Measurements from ENCODE around the gene TRDMT1.

Gene TRDMT1

GRCh38 chr10:17200912-17201793 is at the start of gene TRDMT1:
TRDMT1 (minus strand) TSS chr10:17201672; CDS start chr10:17201634, 38 bp downstream.
- intact Hi-C loops (cut with micrococcal nuclease): loop anchor here (1.0 to 5.0 kb wide), 3 partner anchors 15 to 74 kb away; partner anchors contain the start of gene CUBN
- Mint-ChIP-seq H3K4me1 (ENCODE audit: low read depth) (peaks cover 57% of the 10 kb centered on the region), H3K27me3 (no peaks in the 10 kb centered on the region), H3K4me3 (peak within 1 kb of the TSS; percentile 96), H3K36me3 (ENCODE audit: low read depth) (peaks cover 11% of the 10 kb centered on the region), H3K9me3 (no peaks in the 10 kb centered on the region), H3K27ac (peak within 1 kb of the TSS; percentile 99)

DNA sequence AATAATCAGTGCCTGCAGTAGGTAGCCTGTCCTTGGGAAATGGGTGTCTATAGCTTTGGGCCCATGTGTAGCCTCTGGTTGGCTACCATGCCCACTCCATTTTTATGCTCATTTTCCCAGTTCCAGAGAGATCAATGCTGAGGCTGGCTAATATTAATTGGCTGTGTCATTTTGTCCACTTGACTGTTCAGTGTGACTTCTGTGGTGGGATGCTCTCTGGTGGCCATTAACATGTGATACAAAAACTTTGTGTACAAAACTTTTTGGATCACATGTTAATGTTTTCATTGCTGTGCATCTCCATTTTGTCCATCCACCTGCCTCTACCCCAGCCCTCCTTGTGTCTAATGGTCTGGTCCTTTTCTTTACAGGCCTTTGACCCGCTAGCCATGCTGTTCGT is 49.3 kb upstream of the TRDMT1 start:
- Mint-ChIP-seq H3K4me1 (ENCODE audit: low read depth) (peaks cover 4% of the 10 kb centered on the region), H3K27ac (no peak overlapping the region), H3K4me3 (no peak overlapping the region), H3K9me3 (peaks cover 43% of the 10 kb centered on the region), H3K36me3 (ENCODE audit: low read depth) (no peaks in the 10 kb centered on the region), H3K27me3 (no peaks in the 10 kb centered on the region)
- intact Hi-C loops (cut with micrococcal nuclease): no loop called here

DNA sequence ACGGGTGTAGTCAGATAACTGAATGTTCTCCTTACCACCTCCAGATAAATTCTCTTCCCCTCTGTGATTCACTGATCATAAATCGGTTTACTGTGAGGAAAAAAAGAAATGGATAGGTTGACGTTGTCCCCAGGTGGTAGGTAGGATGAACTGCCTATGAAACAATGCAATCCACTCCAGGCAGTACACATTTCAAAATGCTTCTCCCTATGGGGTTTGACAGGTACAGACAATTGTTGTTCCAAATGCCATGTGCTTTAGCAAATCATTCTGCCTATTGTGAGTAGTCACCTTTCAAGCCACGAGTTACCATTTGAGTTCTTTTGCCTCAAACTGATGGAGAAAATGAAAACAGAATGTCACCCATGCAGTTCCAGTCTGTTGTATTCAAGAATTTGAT is 48.3 kb upstream of the TRDMT1 start:
- Mint-ChIP-seq H3K27me3 (no peaks in the 10 kb centered on the region), H3K27ac (no peak overlapping the region)

GRCh38 chr10:17248964-17249363 is 47.5 kb upstream of the TRDMT1 start:
- Mint-ChIP-seq H3K27me3 (no peaks in the 10 kb centered on the region), H3K36me3 (ENCODE audit: low read depth) (no peaks in the 10 kb centered on the region), H3K4me1 (ENCODE audit: low read depth) (no peaks in the 10 kb centered on the region), H3K9me3 (peaks cover 27% of the 10 kb centered on the region), H3K27ac (no peak overlapping the region), H3K4me3 (no peak overlapping the region)
- intact Hi-C loops (cut with micrococcal nuclease): loop anchor here (5.0 kb wide), 1 partner anchor 362 kb away; no protein-coding TSS in a partner anchor

More for the DNA sequence above, 48.3 kb upstream of the TRDMT1 start:
- Mint-ChIP-seq H3K36me3 (ENCODE audit: low read depth) (no peaks in the 10 kb centered on the region), H3K4me3 (no peak overlapping the region), H3K4me1 (ENCODE audit: low read depth) (peaks cover 4% of the 10 kb centered on the region), H3K9me3 (peaks cover 36% of the 10 kb centered on the region)
- intact Hi-C loops (cut with micrococcal nuclease): loop anchor here (5.0 kb wide), 1 partner anchor 363 kb away; no protein-coding TSS in a partner anchor

- Mint-ChIP-seq H3K36me3 (ENCODE audit: low read depth) (no peaks in the 10 kb centered on the region), H3K27me3 (no peaks in the 10 kb centered on the region), H3K4me3 (no peak overlapping the region), H3K4me1 (ENCODE audit: low read depth) (no peaks in the 10 kb centered on the region), H3K9me3 (peaks cover 20% of the 10 kb centered on the region), H3K27ac (no peak overlapping the region)
- intact Hi-C loops (cut with micrococcal nuclease): loop anchor here (5.0 kb wide), 1 partner anchor 360 kb away; no protein-coding TSS in a partner anchor
These were observed 45.7 kb upstream of the TRDMT1 start for GRCh38 chr10:17247210-17247609.

DNA sequence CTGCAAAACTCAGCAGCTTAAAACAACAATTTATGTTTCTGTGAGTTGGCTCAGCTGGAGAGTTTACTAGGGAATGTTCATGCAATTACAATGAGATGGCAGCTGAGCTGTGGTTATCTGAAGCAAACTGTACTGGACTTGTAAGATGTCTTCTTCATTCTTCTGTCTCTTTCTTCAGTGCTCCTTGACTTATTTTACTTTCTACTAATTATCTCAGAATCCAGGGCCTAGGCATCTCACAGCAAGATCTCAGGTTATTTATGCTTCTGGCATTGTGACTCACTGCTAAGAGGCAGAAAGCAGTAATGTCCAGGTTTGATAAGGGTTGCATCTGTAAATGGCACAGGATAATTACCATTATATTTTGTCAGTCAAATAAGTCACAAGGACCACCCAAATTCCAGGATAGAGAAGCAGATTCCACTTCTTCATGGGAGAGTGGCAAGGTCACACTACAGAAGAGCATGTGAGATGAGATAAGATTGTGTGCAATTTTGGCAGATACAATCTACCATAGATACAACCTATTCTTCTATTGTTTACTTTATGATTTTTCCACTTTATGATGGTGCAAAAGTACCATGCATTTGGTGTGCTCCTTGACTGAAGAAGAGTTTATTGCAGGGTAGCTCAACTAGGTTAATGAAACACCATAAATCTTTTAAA is 43.4 kb upstream of the TRDMT1 start:
- no peak overlapping the region for H3K4me3 Mint-ChIP-seq
- no peaks in the 10 kb centered on the region for H3K36me3 Mint-ChIP-seq (ENCODE audit: low read depth)
- intact Hi-C loops (cut with micrococcal nuclease): loop anchor here (5.0 kb wide), 1 partner anchor 358 kb away; no protein-coding TSS in a partner anchor
- H3K9me3 Mint-ChIP-seq: peaks cover 20% of the 10 kb centered on the region
- no peak overlapping the region for H3K27ac Mint-ChIP-seq
- no peaks in the 10 kb centered on the region for H3K27me3 Mint-ChIP-seq
- no peaks in the 10 kb centered on the region for H3K4me1 Mint-ChIP-seq (ENCODE audit: low read depth)

DNA sequence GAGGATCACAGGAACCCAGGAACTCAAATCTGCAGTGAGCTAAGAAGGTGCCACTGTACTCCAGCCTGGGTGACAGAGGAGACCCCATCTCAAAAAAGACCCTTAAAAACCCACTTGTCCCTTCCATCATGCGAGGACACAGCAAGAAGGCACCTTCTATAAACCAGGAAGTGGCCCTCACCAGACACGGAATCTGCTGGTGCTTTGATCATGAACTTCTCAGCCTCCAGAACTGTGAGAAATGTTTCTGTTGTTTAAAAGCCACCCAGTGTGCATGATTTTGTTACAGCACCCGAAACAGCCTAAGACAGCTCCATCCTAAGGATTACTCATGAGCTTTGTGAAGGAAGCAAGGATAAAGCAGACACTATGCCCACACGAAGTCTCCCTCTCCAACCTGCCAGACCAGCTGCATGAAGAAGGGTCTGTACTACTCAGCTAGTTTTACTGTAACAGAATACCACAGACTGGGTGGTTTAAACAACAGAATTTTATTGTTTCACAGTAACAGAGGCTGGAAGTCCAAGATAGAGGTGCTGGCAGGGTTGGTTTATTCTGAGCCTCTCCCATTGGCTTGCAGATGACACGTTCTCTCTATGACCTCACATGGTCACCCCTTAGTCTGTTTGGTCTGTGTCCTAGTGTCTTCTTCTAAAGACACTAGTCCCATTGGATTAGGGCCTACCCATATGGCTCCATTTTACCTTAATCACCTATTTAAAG is 40.3 kb upstream of the TRDMT1 start:
- H3K27ac Mint-ChIP-seq: no peak overlapping the region
- no peak overlapping the region for H3K4me3 Mint-ChIP-seq
- no peaks in the 10 kb centered on the region for H3K27me3 Mint-ChIP-seq
- H3K36me3 Mint-ChIP-seq (ENCODE audit: low read depth): peaks cover 17% of the 10 kb centered on the region
- peaks cover 12% of the 10 kb centered on the region for H3K9me3 Mint-ChIP-seq
- no peaks in the 10 kb centered on the region for H3K4me1 Mint-ChIP-seq (ENCODE audit: low read depth)
- intact Hi-C loops (cut with micrococcal nuclease): no loop called here

- Mint-ChIP-seq H3K4me3 (no peak overlapping the region), H3K27ac (no peak overlapping the region)
These were observed 39.1 kb upstream of the TRDMT1 start for GRCh38 chr10:17240616-17241015.

GRCh38 chr10:17240096-17240495 is 38.6 kb upstream of the TRDMT1 start:
- peak overlapping the region; percentile 65 for H3K27ac Mint-ChIP-seq
- H3K27me3 Mint-ChIP-seq: no peaks in the 10 kb centered on the region
- peaks cover 33% of the 10 kb centered on the region for H3K36me3 Mint-ChIP-seq (ENCODE audit: low read depth)
- intact Hi-C loops (cut with micrococcal nuclease): no loop called here
- peaks cover 11% of the 10 kb centered on the region for H3K4me1 Mint-ChIP-seq (ENCODE audit: low read depth)
- no peak overlapping the region for H3K4me3 Mint-ChIP-seq
- no peaks in the 10 kb centered on the region for H3K9me3 Mint-ChIP-seq

More at GRCh38 chr10:17240616-17241015, 39.1 kb upstream of the TRDMT1 start:
- H3K36me3 Mint-ChIP-seq (ENCODE audit: low read depth): peaks cover 28% of the 10 kb centered on the region
- H3K9me3 Mint-ChIP-seq: peaks cover under 1% of the 10 kb centered on the region
- peaks cover 7% of the 10 kb centered on the region for H3K4me1 Mint-ChIP-seq (ENCODE audit: low read depth)
- no peaks in the 10 kb centered on the region for H3K27me3 Mint-ChIP-seq
- intact Hi-C loops (cut with micrococcal nuclease): no loop called here

- intact Hi-C loops (cut with micrococcal nuclease): no loop called here
- Mint-ChIP-seq H3K4me3 (no peak overlapping the region), H3K27me3 (no peaks in the 10 kb centered on the region), H3K9me3 (no peaks in the 10 kb centered on the region), H3K36me3 (ENCODE audit: low read depth) (peaks cover 39% of the 10 kb centered on the region), H3K27ac (peak overlapping the region; percentile 65), H3K4me1 (ENCODE audit: low read depth) (peaks cover 17% of the 10 kb centered on the region)
These were observed 38.0 kb upstream of the TRDMT1 start for GRCh38 chr10:17239345-17240085.

GRCh38 chr10:17238445-17239291 is 37.2 kb upstream of the TRDMT1 start:
- H3K27ac Mint-ChIP-seq: peak overlapping the region; percentile 65
- H3K9me3 Mint-ChIP-seq: no peaks in the 10 kb centered on the region
- H3K36me3 Mint-ChIP-seq (ENCODE audit: low read depth): peaks cover 48% of the 10 kb centered on the region
- H3K4me3 Mint-ChIP-seq: no peak overlapping the region
- intact Hi-C loops (cut with micrococcal nuclease): no loop called here
- peaks cover 24% of the 10 kb centered on the region for H3K4me1 Mint-ChIP-seq (ENCODE audit: low read depth)
- no peaks in the 10 kb centered on the region for H3K27me3 Mint-ChIP-seq

- no peak overlapping the region for H3K4me3 Mint-ChIP-seq
- no peaks in the 10 kb centered on the region for H3K9me3 Mint-ChIP-seq
- intact Hi-C loops (cut with micrococcal nuclease): no loop called here
- H3K36me3 Mint-ChIP-seq (ENCODE audit: low read depth): peaks cover 54% of the 10 kb centered on the region
- no peaks in the 10 kb centered on the region for H3K27me3 Mint-ChIP-seq
- H3K4me1 Mint-ChIP-seq (ENCODE audit: low read depth): peaks cover 26% of the 10 kb centered on the region
- H3K27ac Mint-ChIP-seq: peak overlapping the region; percentile 65
These were observed 36.5 kb upstream of the TRDMT1 start for GRCh38 chr10:17237915-17238444.
